ENCODE results near the gene SCN3A. TPM values are rescaled to one million over a fixed set of nuclear protein-coding genes. Genes with fewer than 3 reads are reported as not detected.

The SCN3A gene
- total and polyA plus RNA-seq, 9 of the 15 experiments (the other 6 are each of a cell fraction or from before 2014, with no cell fraction given): not detected

DNA sequence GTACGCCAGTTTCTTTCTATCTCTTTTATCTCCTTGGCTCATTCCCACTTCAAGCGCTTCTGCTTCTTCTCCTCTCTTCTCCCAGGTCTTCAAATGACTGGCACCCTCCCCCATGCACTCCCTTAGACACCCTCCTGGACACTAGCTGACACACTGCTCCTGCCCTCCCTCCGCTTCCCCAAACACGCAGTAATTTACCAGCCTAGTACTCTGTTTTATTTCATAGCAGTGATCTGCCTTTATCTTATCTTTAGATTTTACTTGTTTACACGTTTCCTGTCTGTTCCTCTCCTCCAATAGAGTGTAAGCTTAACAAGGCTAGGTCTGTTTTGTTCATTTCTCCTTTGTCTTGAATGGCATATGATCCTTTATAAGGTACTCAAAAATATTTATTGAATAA is 93.9 kb downstream of the SCN3A start:
- H2AFZ ChIP-seq (ENCODE audit: low read depth, low read length): no peak overlapping the region
- POLR2A ChIA-PET: no interaction called here
- no peaks in the 10 kb centered on the region for H3K79me2 ChIP-seq (ENCODE audit: control insufficient read depth, insufficient read depth, low read length)
- no peak overlapping the region for H3K27ac ChIP-seq (ENCODE audit: extremely low read depth, low read depth, low read length)
- WGBS (ENCODE audit: insufficient coverage, low coverage, missing lambda C conversion rate): 0% methylated on average over 5 of the region's 5 CpGs
- no peaks in the 10 kb centered on the region for H4K20me1 ChIP-seq (replicated peaks; ENCODE audit: control insufficient read depth, insufficient read depth, low read length)
- TF ChIP-seq TARDBP (IDR thresholded peaks at IDR 0.05) (no peak), NFYB (IDR thresholded peaks at IDR 0.05; ENCODE audit: extremely low read depth, insufficient read length) (no peak), ARID2 (IDR thresholded peaks at IDR 0.05) (no peak), HDAC6 (IDR thresholded peaks at IDR 0.05; ENCODE audit: low read depth, low read length) (no peak), HNRNPH1 (optimal IDR thresholded peaks at IDR 0.05; ENCODE audit: low read depth, low read length) (no peak)
- TF ChIP-seq, protein P1, sequence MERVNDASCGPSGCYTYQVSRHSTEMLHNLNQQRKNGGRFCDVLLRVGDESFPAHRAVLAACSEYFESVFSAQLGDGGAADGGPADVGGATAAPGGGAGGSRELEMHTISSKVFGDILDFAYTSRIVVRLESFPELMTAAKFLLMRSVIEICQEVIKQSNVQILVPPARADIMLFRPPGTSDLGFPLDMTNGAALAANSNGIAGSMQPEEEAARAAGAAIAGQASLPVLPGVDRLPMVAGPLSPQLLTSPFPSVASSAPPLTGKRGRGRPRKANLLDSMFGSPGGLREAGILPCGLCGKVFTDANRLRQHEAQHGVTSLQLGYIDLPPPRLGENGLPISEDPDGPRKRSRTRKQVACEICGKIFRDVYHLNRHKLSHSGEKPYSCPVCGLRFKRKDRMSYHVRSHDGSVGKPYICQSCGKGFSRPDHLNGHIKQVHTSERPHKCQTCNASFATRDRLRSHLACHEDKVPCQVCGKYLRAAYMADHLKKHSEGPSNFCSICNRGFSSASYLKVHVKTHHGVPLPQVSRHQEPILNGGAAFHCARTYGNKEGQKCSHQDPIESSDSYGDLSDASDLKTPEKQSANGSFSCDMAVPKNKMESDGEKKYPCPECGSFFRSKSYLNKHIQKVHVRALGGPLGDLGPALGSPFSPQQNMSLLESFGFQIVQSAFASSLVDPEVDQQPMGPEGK (CRISPR knock-in tag; IDR thresholded peaks at IDR 0.05; ENCODE audit: borderline replicate concordance): no peak
- TF ChIP-seq, protein P2, sequence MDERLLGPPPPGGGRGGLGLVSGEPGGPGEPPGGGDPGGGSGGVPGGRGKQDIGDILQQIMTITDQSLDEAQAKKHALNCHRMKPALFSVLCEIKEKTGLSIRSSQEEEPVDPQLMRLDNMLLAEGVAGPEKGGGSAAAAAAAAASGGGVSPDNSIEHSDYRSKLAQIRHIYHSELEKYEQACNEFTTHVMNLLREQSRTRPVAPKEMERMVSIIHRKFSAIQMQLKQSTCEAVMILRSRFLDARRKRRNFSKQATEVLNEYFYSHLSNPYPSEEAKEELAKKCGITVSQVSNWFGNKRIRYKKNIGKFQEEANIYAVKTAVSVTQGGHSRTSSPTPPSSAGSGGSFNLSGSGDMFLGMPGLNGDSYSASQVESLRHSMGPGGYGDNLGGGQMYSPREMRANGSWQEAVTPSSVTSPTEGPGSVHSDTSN (CRISPR knock-in tag; IDR thresholded peaks at IDR 0.05; ENCODE audit: low read depth): no peak
- TF ChIP-seq, protein P2 (tag; conservative IDR thresholded peaks at IDR 0.05; ENCODE audit: low read depth): no peak
- H3K36me3 ChIP-seq (ENCODE audit: control insufficient read depth, insufficient read depth, low read length): no peaks in the 10 kb centered on the region
- intact Hi-C loops (cut with micrococcal nuclease) (no loop called here), in situ Hi-C loops (cut with MboI) (no loop called here)
- H3K9me1 ChIP-seq (ENCODE audit: control insufficient read depth, insufficient read depth, low read length): no peaks in the 10 kb centered on the region
- CTCF ChIA-PET (ENCODE audit: low intra/inter-chr PET ratio): no interaction called here
- ATAC-seq: no peak
- BruUV-seq (replicated peaks): no TSS peak
- no peak overlapping the region for H3K4me2 ChIP-seq (ENCODE audit: insufficient read depth, low read length)
- no peak for FAIRE-seq
- no peaks in the 10 kb centered on the region for H3K4me1 ChIP-seq (replicated peaks in 1 of 2; ENCODE audit: control insufficient read depth in 2 of 2, insufficient read depth in 2 of 2, low read length in 2 of 2)
- no peak overlapping the region for H3K9ac ChIP-seq (ENCODE audit: insufficient read depth in 1 of 2, low read depth in 2 of 2, low read length in 2 of 2)
- H3K9me3 ChIP-seq (replicated peaks; ENCODE audit: control insufficient read depth, insufficient read depth, low read depth, low read length): no peaks in the 10 kb centered on the region; the same call in 1 of the 2 replicates
- no peak overlapping the region for H3K4me3 ChIP-seq
- no peaks in the 10 kb centered on the region for H3K27me3 ChIP-seq (ENCODE audit: control insufficient read depth in 2 of 2, insufficient read depth in 2 of 2, low read length in 2 of 2)
- no peak for DNase-seq (ENCODE audit: extremely low read depth in 1 of 4, low spot score in 3 of 4)
